Gastroesophageal sphincter (tissue), 4 donors: ENCODE data around the gene OR8H1. TPM values are rescaled to one million over a fixed set of nuclear protein-coding genes. Genes with fewer than 3 reads are reported as not detected.

Source experiments
- ATAC-seq: fragments of 150-250 bp; one replicate; pipeline ENCODE4 v1.9.1; 2016; ENCODE audit warnings: mild to moderate bottlenecking, moderate library complexity
- H3K27ac ChIP-seq, 4 donors: fragments of 200-600 bp; sonication (generic) in 3 of 4; 1 replicate in 3 of 4; 2 replicates in 1 of 4; pipeline ENCODE4 v1.5.1; 2016 to 2019
- H3K27me3 ChIP-seq: fragments of 200-600 bp; sonication (generic); one replicate; pipeline ENCODE4 v1.5.1; 2019
- H3K36me3 ChIP-seq, 2 donors: fragments of 200-600 bp; sonication (generic); one replicate each; pipeline ENCODE4 v1.5.1; 2019; ENCODE audit warnings: control low read depth in 1 of 2
- H3K4me1 ChIP-seq, 3 donors: fragments of 200-600 bp; sonication (generic); 1 replicate in 2 of 3; 2 replicates in 1 of 3; pipeline ENCODE4 v1.5.1; 2016 to 2019; ENCODE audit warnings: control low read depth in 2 of 3
- H3K4me3 ChIP-seq, 2 donors: fragments of 200-600 bp; sonication (generic); one replicate each; pipeline ENCODE4 v1.5.1; 2019; ENCODE audit warnings: mild to moderate bottlenecking in 1 of 2, moderate library complexity in 1 of 2
- H3K9me3 ChIP-seq, 3 donors: fragments of 200-600 bp; sonication (generic); one replicate each; pipeline ENCODE4 v1.5.1; 2017 to 2019; ENCODE audit warnings: control low read depth in 2 of 3
- CTCF ChIP-seq, 4 experiments: fragments of 200-600 bp in 2 of 4; fragments of 450-650 bp in 2 of 4; sonication (generic) in 1 of 4; IDR thresholded peaks; one replicate each; pipeline ENCODE4 v1.5.1; 2017 to 2019; ENCODE audit warnings: antibody characterized with exemption in 4 of 4, mild to moderate bottlenecking in 2 of 4, moderate library complexity in 2 of 4
- EP300 ChIP-seq: sonication (generic); formaldehyde crosslinking; IDR thresholded peaks from one replicate; pipeline ENCODE4 v1.6.1; 2017; ENCODE audit warnings: antibody characterized with exemption, mild to moderate bottlenecking
- POLR2A ChIP-seq, 2 donors: fragments of 450-650 bp; IDR thresholded peaks; one replicate each; pipeline ENCODE4 v1.6.1; 2017; ENCODE audit warnings: antibody characterized with exemption in 2 of 2, mild to moderate bottlenecking in 2 of 2, moderate library complexity in 1 of 2
- POLR2AphosphoS5 ChIP-seq: sonication (generic); formaldehyde crosslinking; IDR thresholded peaks from one replicate; pipeline ENCODE4 v1.6.1; 2017; ENCODE audit warnings: antibody characterized with exemption
- WGBS, 2 donors: methylation state at CpG; one replicate each; pipeline ENCODE4 v1.1.5; 2018; ENCODE audit warnings: low coverage in 1 of 2; 5-methylcytosine and 5-hydroxymethylcytosine counted together
- total RNA-seq, 4 donors: library from RNA; depleted of rRNA; stranded (reverse); fragments of >200 nt; gene quantifications; one replicate each; pipeline ENCODE4 v1.1.0, GENCODE V29; 2016

The OR8H1 gene, protein sequence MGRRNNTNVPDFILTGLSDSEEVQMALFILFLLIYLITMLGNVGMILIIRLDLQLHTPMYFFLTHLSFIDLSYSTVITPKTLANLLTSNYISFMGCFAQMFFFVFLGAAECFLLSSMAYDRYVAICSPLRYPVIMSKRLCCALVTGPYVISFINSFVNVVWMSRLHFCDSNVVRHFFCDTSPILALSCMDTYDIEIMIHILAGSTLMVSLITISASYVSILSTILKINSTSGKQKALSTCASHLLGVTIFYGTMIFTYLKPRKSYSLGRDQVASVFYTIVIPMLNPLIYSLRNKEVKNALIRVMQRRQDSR
- total RNA-seq: not detected

DNA sequence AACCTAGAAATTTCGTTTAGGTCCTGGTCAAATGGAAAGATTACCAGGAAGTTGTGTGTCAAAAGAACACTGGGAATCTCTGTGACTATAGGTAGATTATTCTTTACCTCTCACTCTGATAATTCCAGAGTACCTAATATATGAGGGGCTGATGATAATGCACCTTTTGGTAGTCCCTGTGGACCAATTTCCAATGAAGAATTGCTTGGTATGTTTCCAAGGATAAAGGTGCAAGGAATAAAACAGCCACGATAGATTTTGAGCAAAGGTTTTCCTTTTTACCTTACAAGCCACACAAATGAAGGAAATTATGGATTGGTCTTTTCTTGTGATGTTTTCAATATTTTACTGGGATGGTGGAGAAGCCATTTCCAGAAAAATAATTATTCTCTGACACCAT, at the start of gene OR8H1:
OR8H1 (minus strand) TSS at position 101 of the 400 bp plus-strand sequence. CDS start 1,192 bp downstream, outside the sequence.
- Histone ChIP-seq H3K27me3 (no peaks in the 10 kb centered on the region), H3K4me3 (no peak within 1 kb of the TSS), H3K36me3 (no peaks in the 10 kb centered on the region), H3K4me1 (no peaks in the 10 kb centered on the region), H3K27ac (no peak within 1 kb of the TSS), H3K9me3 (no peaks in the 10 kb centered on the region)
- TF ChIP-seq POLR2AphosphoS5 (no peak), EP300 (no peak), POLR2A (IDR thresholded peaks at IDR 0.05) (no peak), CTCF (IDR thresholded peaks at IDR 0.05) (no peak)
- no peak for ATAC-seq
- 56 to 69% methylated on average over 2 of the region's 2 CpGs for WGBS, 2 donors

DNA sequence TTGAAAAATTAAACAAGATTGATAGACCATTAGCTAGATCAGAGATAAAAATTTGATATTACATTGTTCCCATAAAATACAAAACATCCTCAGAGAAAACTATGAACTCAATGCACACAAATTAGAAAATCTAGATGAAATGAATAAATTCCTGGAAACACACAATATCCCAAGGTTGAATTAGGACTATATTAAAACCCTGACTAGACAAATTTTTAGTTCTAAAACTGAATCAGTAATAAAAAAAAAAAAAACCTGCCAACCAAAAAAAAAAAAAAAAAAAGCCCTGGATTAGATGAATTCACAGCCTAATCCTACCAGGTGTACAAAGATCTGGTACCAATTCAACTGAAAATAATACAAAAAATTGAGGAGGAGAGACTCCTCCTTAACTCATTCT, 48.2 kb upstream of the OR8H1 start:
- no peaks in the 10 kb centered on the region for H3K27me3 ChIP-seq
- peaks cover 0 to 13% (median 0%) of the 10 kb centered on the region in 3 donors for H3K9me3 ChIP-seq
- no peak overlapping the region for H3K4me3 ChIP-seq
- no peak for ATAC-seq
- H3K4me1 ChIP-seq: no peaks in the 10 kb centered on the region
- TF ChIP-seq CTCF (IDR thresholded peaks at IDR 0.05) (no peak), POLR2AphosphoS5 (no peak), POLR2A (IDR thresholded peaks at IDR 0.05) (no peak), EP300 (no peak)
- no peaks in the 10 kb centered on the region for H3K36me3 ChIP-seq
- H3K27ac ChIP-seq: no peak overlapping the region

GRCh38 chr11:56333156-56333555, 41.1 kb upstream of the OR8H1 start:
- WGBS, 2 donors: 75% methylated on average over 3 of the region's 3 CpGs
- Histone ChIP-seq H3K4me3 (no peak overlapping the region), H3K4me1 (no peaks in the 10 kb centered on the region), H3K9me3 (peaks cover 0 to 13% (median 0%) of the 10 kb centered on the region in 3 donors), H3K36me3 (no peaks in the 10 kb centered on the region), H3K27ac (no peak overlapping the region), H3K27me3 (no peaks in the 10 kb centered on the region)
- TF ChIP-seq POLR2A (IDR thresholded peaks at IDR 0.05) (no peak), EP300 (no peak), CTCF (IDR thresholded peaks at IDR 0.05) (no peak), POLR2AphosphoS5 (no peak)
- no peak for ATAC-seq

DNA sequence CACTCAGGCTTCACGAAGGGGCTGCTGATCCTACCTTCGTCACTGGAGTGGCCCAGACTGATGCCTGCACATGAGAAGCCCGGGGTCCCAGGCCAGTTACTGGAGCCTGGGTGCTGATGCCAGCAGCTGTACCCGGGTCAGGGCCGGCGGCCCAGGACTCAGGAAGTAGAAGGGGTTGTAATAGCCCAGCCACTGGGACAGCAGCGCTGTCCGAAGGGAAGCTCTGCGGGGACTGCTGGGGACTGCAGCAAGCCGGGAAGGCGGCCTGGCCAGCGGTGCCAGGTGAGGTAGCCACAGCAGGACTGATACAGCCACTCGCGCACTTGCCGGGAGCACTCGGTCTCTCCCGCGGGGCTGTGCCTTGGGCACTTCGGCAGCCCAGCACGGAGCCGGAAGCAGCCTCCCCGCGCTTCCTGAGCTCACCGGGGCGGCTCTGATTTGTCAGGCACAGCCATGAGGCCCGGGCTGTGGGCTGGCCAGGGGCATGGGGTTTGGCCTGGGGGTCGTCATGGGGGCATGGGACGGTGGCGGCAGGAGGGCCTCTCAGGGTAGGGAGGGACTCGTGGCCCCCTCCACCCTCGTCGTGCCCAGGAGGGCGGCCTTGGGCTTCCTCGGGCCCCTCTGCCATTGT, 39.9 kb upstream of the OR8H1 start:
- H3K9me3 ChIP-seq: peaks cover 0 to 5% (median 0%) of the 10 kb centered on the region in 3 donors
- no peaks in the 10 kb centered on the region for H3K27me3 ChIP-seq
- WGBS, 2 donors: 60 to 80% methylated on average over 1 to 3 of the region's 34 CpGs
- H3K4me1 ChIP-seq: no peaks in the 10 kb centered on the region
- TF ChIP-seq POLR2AphosphoS5 (no peak), POLR2A (IDR thresholded peaks at IDR 0.05) (no peak), EP300 (no peak), CTCF (IDR thresholded peaks at IDR 0.05) (no peak)
- ATAC-seq: no peak
- no peak overlapping the region for H3K4me3 ChIP-seq
- no peaks in the 10 kb centered on the region for H3K36me3 ChIP-seq
- H3K27ac ChIP-seq: no peak overlapping the region

- H3K36me3 ChIP-seq: no peaks in the 10 kb centered on the region
- no peaks in the 10 kb centered on the region for H3K4me1 ChIP-seq
- TF ChIP-seq EP300 (no peak), CTCF (IDR thresholded peaks at IDR 0.05) (no peak), POLR2AphosphoS5 (no peak), POLR2A (IDR thresholded peaks at IDR 0.05) (no peak)
- no peak within 1 kb of the TSS for H3K4me3 ChIP-seq
- H3K9me3 ChIP-seq: no peaks in the 10 kb centered on the region
- ATAC-seq: no peak
- H3K27me3 ChIP-seq: no peaks in the 10 kb centered on the region
- no peak within 1 kb of the TSS for H3K27ac ChIP-seq
These were observed 22.8 kb upstream of the OR8H1 start, which contains the start of gene OR8K3 for GRCh38 chr11:56314844-56315243. OR8K3 (plus strand) TSS chr11:56315144; CDS start chr11:56318307, 3,163 bp downstream.
